K562 (cell line): ENCODE measurements around the gene MICAL2. TPM values are rescaled to one million over a fixed set of nuclear protein-coding genes. Genes with fewer than 3 reads are reported as not detected.

Source experiments
- ATAC-seq: fragments of 200-7000 bp; cut with Tn5 transposase; 3 replicates; pipeline ENCODE4 v1.9.1; 2020; ENCODE audit warnings: moderate library complexity
- BruUV-seq: library from RNA; stranded (reverse); fragments of 400-500 nt; replicated peaks from 2 replicates; lab custom pipeline; 2021; lab: Mats Ljungman, UMichigan
- CTCF ChIA-PET: fragments of 300-600 bp; formaldehyde crosslinking; extraction: SDS; loops from one replicate; lab custom pipeline; 2021; ENCODE audit warnings: low intra/inter-chr PET ratio; lab: Yijun Ruan, JAX
- POLR2A ChIA-PET: fragments of 300-600, 350-650 bp; sonication (Branson Sonifier 250); formaldehyde crosslinking; extraction: SDS; loops from one replicate; lab custom pipeline; 2021; ENCODE audit warnings: antibody characterized with exemption, inconsistent platforms; lab: Yijun Ruan, JAX
- DNase-seq, 4 experiments: peaks; one replicate each; pipeline versions ENCODE4 v3.0.0 to v3.0.0-alpha.2; 2011 to 2018; ENCODE audit warnings: low spot score in 3 of 4, mixed read lengths in 3 of 4; ENCODE audit errors: extremely low read depth in 1 of 4
- FAIRE-seq: peaks from 2 replicates; lab custom pipeline; 2011; peaks lifted over from hg19 to GRCh38; lab: Jason Lieb, UNC
- H2AFZ ChIP-seq: 2 replicates; pipeline ENCODE4 v1.6.0; 2011; ENCODE audit warnings: low read depth, low read length, control low read depth, inconsistent platforms
- H3K27ac ChIP-seq: fragments of 200-600 bp; 3 replicates; pipeline ENCODE4 v1.8.0; 2011; ENCODE audit warnings: low read depth, mild to moderate bottlenecking, control low read depth, inconsistent platforms, low read length, moderate library complexity, mixed read lengths; ENCODE audit errors: extremely low read depth
- H3K27me3 ChIP-seq, 2 experiments: fragments of 300-600 bp in 1 of 2; 2 replicates in 1 of 2; 3 replicates in 1 of 2; pipeline versions ENCODE4 v1.6.0 to v1.8.0; 2011; ENCODE audit warnings: inconsistent platforms in 2 of 2, low read length in 2 of 2, mild to moderate bottlenecking in 1 of 2, mixed read lengths in 1 of 2, moderate library complexity in 1 of 2; ENCODE audit not compliant: control insufficient read depth in 2 of 2, insufficient read depth in 2 of 2
- H3K36me3 ChIP-seq: fragments of 300-600 bp; 3 replicates; pipeline ENCODE4 v1.8.0; 2011; ENCODE audit warnings: mild to moderate bottlenecking, low read length, inconsistent platforms; ENCODE audit not compliant: control insufficient read depth, insufficient read depth
- H3K4me1 ChIP-seq, 2 experiments: fragments of 200-600 bp in 1 of 2; replicated peaks in 1 of 2; 2 replicates in 1 of 2; 3 replicates in 1 of 2; pipeline versions ENCODE4 v1.5.1 to v1.8.0; 2011; ENCODE audit warnings: inconsistent platforms in 2 of 2, low read length in 2 of 2, mild to moderate bottlenecking in 1 of 2, mixed read lengths in 1 of 2, moderate library complexity in 1 of 2; ENCODE audit not compliant: control insufficient read depth in 2 of 2, insufficient read depth in 2 of 2
- H3K4me2 ChIP-seq: 2 replicates; pipeline ENCODE4 v1.6.1; 2011; ENCODE audit warnings: low read length, control low read depth, inconsistent platforms, mixed read lengths; ENCODE audit not compliant: insufficient read depth
- H3K4me3 ChIP-seq: fragments of 200-600 bp; sonication (generic), shearing (Covaris generic); 2 replicates; pipeline ENCODE4 v1.5.1; 2016; ENCODE audit warnings: control low read depth, inconsistent platforms
- H3K79me2 ChIP-seq: fragments of 200-600 bp; 3 replicates; pipeline ENCODE4 v1.8.0; 2011; ENCODE audit warnings: low read length, inconsistent platforms; ENCODE audit not compliant: control insufficient read depth, insufficient read depth
- H3K9ac ChIP-seq, 2 experiments: 2 replicates each; pipeline versions ENCODE4 v1.6.0 to v1.6.1; 2011; ENCODE audit warnings: low read depth in 2 of 2, low read length in 2 of 2, control low read depth in 1 of 2, inconsistent platforms in 1 of 2, mild to moderate bottlenecking in 1 of 2, mixed read lengths in 1 of 2; ENCODE audit not compliant: insufficient read depth in 1 of 2
- H3K9me1 ChIP-seq: one replicate; pipeline ENCODE4 v1.6.0; 2011; ENCODE audit warnings: inconsistent platforms, mild to moderate bottlenecking, low read length, moderate library complexity; ENCODE audit not compliant: control insufficient read depth, insufficient read depth
- H3K9me3 ChIP-seq: replicated peaks from 2 replicates; pipeline ENCODE4 v1.5.1; 2011; ENCODE audit warnings: low read depth, low read length, inconsistent platforms; ENCODE audit not compliant: control insufficient read depth, insufficient read depth
- H4K20me1 ChIP-seq: replicated peaks from 2 replicates; pipeline ENCODE4 v1.6.1; 2011; ENCODE audit warnings: low read length, inconsistent platforms, mixed read lengths; ENCODE audit not compliant: control insufficient read depth, insufficient read depth
- ARID2 ChIP-seq: fragments of 450-650 bp; IDR thresholded peaks from 2 replicates; pipeline ENCODE4 v1.6.1; 2017; ENCODE audit warnings: antibody characterized with exemption, mild to moderate bottlenecking
- ATF7 ChIP-seq: fragments of 450-650 bp; IDR thresholded peaks from 2 replicates; pipeline ENCODE4 v1.7.1; 2014; ENCODE audit warnings: mild to moderate bottlenecking, moderate library complexity
- DACH1 ChIP-seq: fragments of 450-650 bp; IDR thresholded peaks from 2 replicates; pipeline ENCODE4 v1.6.1; 2018; ENCODE audit not compliant: partially characterized antibody
- DMBX1 ChIP-seq: fragments of 250-450 bp; sonication (Bioruptor Pico); IDR thresholded peaks from 2 replicates; pipeline ENCODE4 v1.8.0; 2022; ENCODE audit warnings: inconsistent platforms, mild to moderate bottlenecking, moderate library complexity, borderline replicate concordance
- HIVEP1 ChIP-seq: fragments of 250-450 bp; sonication (Bioruptor Pico); IDR thresholded peaks from 2 replicates; pipeline ENCODE4 v1.4.0; 2020; ENCODE audit warnings: mild to moderate bottlenecking
- HMG20A ChIP-seq: fragments of 450-650 bp; formaldehyde crosslinking; conservative IDR thresholded peaks from 2 replicates; pipeline ENCODE4 v1.4.0; 2020; ENCODE audit warnings: mild to moderate bottlenecking, mixed read lengths
- MAFK ChIP-seq: IDR thresholded peaks from 2 replicates; pipeline ENCODE4 v1.6.1; 2011; ENCODE audit warnings: low read length, improper control_type of control experiment
- MAZ ChIP-seq, 2 experiments: fragments of 450-650 bp in 1 of 2; sonication (generic) in 1 of 2; formaldehyde crosslinking; IDR thresholded peaks in 1 of 2; conservative IDR thresholded peaks in 1 of 2; 2 replicates each; pipeline versions ENCODE4 v1.4.0 to v1.5.0; 2020; ENCODE audit warnings: mild to moderate bottlenecking in 1 of 2, missing genetic modification reagents in 1 of 2
- MBD1 ChIP-seq: fragments of 250-450 bp; sonication (Bioruptor Pico); IDR thresholded peaks from 2 replicates; pipeline ENCODE4 v1.8.0; 2022; ENCODE audit warnings: inconsistent platforms
- PHF20 ChIP-seq: fragments of 450-650 bp; IDR thresholded peaks from 2 replicates; pipeline ENCODE4 v1.6.1; 2018; ENCODE audit not compliant: partially characterized antibody
- POLR2G ChIP-seq: fragments of 200-400 bp; formaldehyde crosslinking; IDR thresholded peaks from 2 replicates; pipeline ENCODE4 v1.6.1; 2017; ENCODE audit warnings: low read depth, mild to moderate bottlenecking, antibody characterized with exemption, low read length, moderate library complexity
- RBM39 ChIP-seq: fragments of 200-400 bp; formaldehyde crosslinking; optimal IDR thresholded peaks from 2 replicates; pipeline ENCODE3; 2018; ENCODE audit warnings: low read depth, low read length
- SRSF1 ChIP-seq: fragments of 200-400 bp; formaldehyde crosslinking; IDR thresholded peaks from 2 replicates; pipeline ENCODE4 v1.6.1; 2017; ENCODE audit warnings: mild to moderate bottlenecking, low read depth, low read length, moderate library complexity
- ZNF696 ChIP-seq: fragments of 250-450 bp; sonication (Bioruptor Pico); conservative IDR thresholded peaks from 2 replicates; pipeline ENCODE4 v1.4.0; 2020; ENCODE audit warnings: mild to moderate bottlenecking, moderate library complexity
- WGBS: fragments of 100-300 bp; shearing (Covaris generic); methylation state at CpG from one replicate; pipeline ENCODE4 v1.1.6; 2016; ENCODE audit warnings: low coverage, mixed read lengths; ENCODE audit not compliant: insufficient coverage; ENCODE audit errors: missing lambda C conversion rate; 5-methylcytosine and 5-hydroxymethylcytosine counted together
- in situ Hi-C: fragments of 300-500 bp; cut with MboI; formaldehyde crosslinking; loops from 4 replicates; pipeline ENCODE4 v1.15.0; 2018; ENCODE audit warnings: inconsistent platforms, mixed read lengths
- intact Hi-C: fragments of 100-400 bp; cut with micrococcal nuclease; formaldehyde crosslinking; loops from 2 replicates; pipeline ENCODE4 v1.14.2; 2022
- polyA plus RNA-seq, 8 experiments: library from polyadenylated mRNA; depleted of rRNA in 4 of 8; stranded (reverse) in 5 of 8; unstranded in 3 of 8; fragments of >200 nt; fragmentation: Nextera tagmentation in 2 of 8; fragmentation: Illumina TruSeq in 1 of 8; extraction: Ambion mirVana in 2 of 8; extraction: Trizol in 1 of 8; gene quantifications; 2 replicates each; pipeline versions ENCODE4 v1.2.1 to v1.2.3, GENCODE V29; 2011 to 2014; ENCODE audit warnings: inconsistent platforms in 1 of 8, missing spikeins in 1 of 8
- total RNA-seq, 7 experiments: library from RNA; depleted of rRNA in 6 of 7; stranded (reverse); fragments of >200 nt in 6 of 7; fragmentation: Illumina TruSeq in 2 of 7; extraction: Trizol in 2 of 7; gene quantifications; 2 replicates each; pipeline versions ENCODE4 v1.2.1 to v1.2.3, GENCODE V29; 2011 to 2021; ENCODE audit warnings: low replicate concordance in 1 of 7
- TF ChIP-seq, protein P1 (sequence below): fragments of 250-450 bp; sonication (Bioruptor Pico); IDR thresholded peaks from 2 replicates; pipeline ENCODE4 v1.4.0; 2020

The MICAL2 gene
- total and polyA plus RNA-seq, 9 of the 15 experiments (the other 6 are each of a cell fraction or from before 2014, with no cell fraction given) = 4.7 to 64.2 (median 33.6) TPM

DNA sequence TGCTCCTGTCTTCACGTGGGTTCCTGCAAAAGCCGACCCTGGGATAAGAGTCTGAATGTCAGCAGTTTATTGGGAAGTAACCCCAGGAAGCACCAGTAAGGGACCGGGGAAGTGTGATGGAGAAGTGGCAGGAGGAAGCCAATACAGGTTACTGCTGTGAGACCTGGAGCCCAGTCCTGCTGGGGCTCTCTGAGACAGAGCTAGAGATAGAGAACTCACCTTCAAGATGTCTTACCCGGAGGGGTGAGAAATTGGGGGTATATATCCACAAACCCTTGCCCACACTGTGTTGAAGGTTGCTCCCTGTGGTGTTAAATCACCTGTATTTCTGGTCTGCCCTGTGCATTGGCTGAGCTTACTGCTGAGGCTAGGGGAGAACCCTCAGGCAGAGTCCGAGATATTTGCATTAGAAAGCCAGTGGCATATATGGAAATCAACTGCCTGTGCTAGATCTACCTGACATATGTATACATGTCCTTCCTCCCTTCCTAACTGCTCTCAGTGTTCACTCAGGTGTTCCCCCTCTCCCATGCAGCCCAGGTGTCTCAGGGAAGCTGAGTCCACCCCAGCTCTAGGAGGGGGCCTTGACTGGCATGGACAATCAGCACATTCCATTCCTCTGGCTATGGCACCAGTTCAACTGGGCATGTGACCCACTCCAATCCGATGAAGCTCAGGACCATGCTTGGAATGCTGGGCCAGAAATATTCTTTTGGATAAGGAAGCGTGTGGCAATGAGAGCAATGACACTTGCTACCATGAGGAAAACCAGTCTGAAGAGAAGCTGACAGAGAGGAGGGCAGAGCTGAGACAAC lies 6.8 kb upstream of the MICAL2 start (continued):
- TF ChIP-seq ARID2 (no peak), MAFK (no peak)

DNA sequence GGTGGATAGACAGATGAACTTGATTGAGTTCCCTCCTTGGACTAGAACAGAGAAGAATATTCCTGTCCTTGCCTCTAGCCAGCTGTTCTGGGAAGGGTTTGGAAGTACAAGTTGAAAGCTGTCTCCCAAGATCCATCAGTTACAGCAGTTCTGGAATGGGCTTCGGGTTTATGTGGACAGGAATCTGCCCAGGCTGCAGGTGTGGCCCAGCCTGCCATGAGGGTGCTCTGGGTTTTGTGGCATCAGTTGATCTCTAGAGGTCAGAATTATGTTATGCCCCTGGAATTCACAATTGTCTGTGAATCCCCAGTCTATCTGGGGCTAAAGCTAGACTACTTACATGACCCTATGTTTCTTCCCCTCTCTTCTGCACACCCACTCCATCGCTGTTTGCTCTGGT lies 4.9 kb upstream of the MICAL2 start:
- BruUV-seq = no TSS peak
- Histone ChIP-seq H3K9ac (no peak overlapping the region), H3K9me3 (no peaks in the 10 kb centered on the region), H3K27ac (no peak overlapping the region), H3K36me3 (no peaks in the 10 kb centered on the region), H3K4me3 (no peak overlapping the region), H3K4me1 (peaks cover 9 to 12% of the 10 kb centered on the region in 2 experiments; a peak in 4 of 5 replicates)
- CTCF ChIA-PET = no interaction called here
- TF ChIP-seq HIVEP1 (CRISPR knock-in tag) (no peak), MAZ (CRISPR knock-in tag; conservative IDR thresholded peaks at IDR 0.05 in 1 of 2, IDR thresholded peaks at IDR 0.05 in 1 of 2) (no peak), ATF7 (no peak), RBM39 (no peak), SRSF1 (no peak), ZNF696 (CRISPR knock-in tag) (no peak), HMG20A (no peak), DACH1 (no peak), PHF20 (no peak), POLR2G (no peak), DMBX1 (CRISPR knock-in tag) (no peak), MBD1 (CRISPR knock-in tag) (no peak)
- TF ChIP-seq, protein P1, sequence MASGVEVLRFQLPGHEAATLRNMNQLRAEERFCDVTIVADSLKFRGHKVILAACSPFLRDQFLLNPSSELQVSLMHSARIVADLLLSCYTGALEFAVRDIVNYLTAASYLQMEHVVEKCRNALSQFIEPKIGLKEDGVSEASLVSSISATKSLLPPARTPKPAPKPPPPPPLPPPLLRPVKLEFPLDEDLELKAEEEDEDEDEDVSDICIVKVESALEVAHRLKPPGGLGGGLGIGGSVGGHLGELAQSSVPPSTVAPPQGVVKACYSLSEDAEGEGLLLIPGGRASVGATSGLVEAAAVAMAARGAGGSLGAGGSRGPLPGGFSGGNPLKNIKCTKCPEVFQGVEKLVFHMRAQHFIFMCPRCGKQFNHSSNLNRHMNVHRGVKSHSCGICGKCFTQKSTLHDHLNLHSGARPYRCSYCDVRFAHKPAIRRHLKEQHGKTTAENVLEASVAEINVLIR (CRISPR knock-in tag) = no peak
- TF ChIP-seq, all 486 proteins: peak for 0
- ATAC-seq = no peak
- Histone ChIP-seq H4K20me1 (no peaks in the 10 kb centered on the region), H3K9me1 (no peaks in the 10 kb centered on the region), H3K4me2 (no peak overlapping the region), H3K27me3 (no peaks in the 10 kb centered on the region), H2AFZ (no peak overlapping the region), H3K79me2 (no peaks in the 10 kb centered on the region)
- POLR2A ChIA-PET = interaction anchor here (1.2 to 2.5 kb wide), 2 partner anchors 14 to 20 kb away, joined by 3 to 6 read pairs; no protein-coding TSS in a partner anchor
- intact Hi-C loops (no loop called here), in situ Hi-C loops (no loop called here)
- no peak for FAIRE-seq
- no peak for DNase-seq
- 40% methylated on average over 2 of the region's 2 CpGs for WGBS
